Endothelial cell of umbilical vein (primary cell): ENCODE results near the gene MAPK4. TPM values are rescaled to one million over a fixed set of nuclear protein-coding genes. Genes with fewer than 3 reads are reported as not detected.

Experiments
- BruUV-seq: library from RNA; stranded (reverse); fragments of 400-500 nt; replicated peaks from 2 replicates; lab custom pipeline; 2021; lab: Mats Ljungman, UMichigan
- CTCF ChIA-PET: fragments of 300-600, 350-600 bp; sonication (Branson Sonifier 250); formaldehyde crosslinking; loops from one replicate; lab custom pipeline; 2021; ENCODE audit warnings: antibody characterized with exemption, inconsistent platforms; lab: Charles Lee
- POLR2A ChIA-PET: fragments of 300-600, 350-600 bp; sonication (Branson Sonifier 250); formaldehyde crosslinking; loops from one replicate; lab custom pipeline; 2021; ENCODE audit warnings: antibody characterized with exemption, inconsistent platforms; lab: Charles Lee
- DNase-seq: peaks from one replicate; pipeline ENCODE4 v3.0.0-alpha.2; 2011; ENCODE audit warnings: low read depth, low spot score
- FAIRE-seq: peaks from 2 replicates; lab custom pipeline; 2011; peaks lifted over from hg19 to GRCh38; lab: Jason Lieb, UNC
- H2AFZ ChIP-seq: 2 replicates; pipeline ENCODE4 v1.6.0; 2012; ENCODE audit warnings: low read depth, low read length, control low read depth, inconsistent platforms
- H3K27ac ChIP-seq: 2 replicates; pipeline ENCODE4 v1.5.1; 2011; ENCODE audit warnings: low read depth, mild to moderate bottlenecking, control low read depth, low read length, moderate library complexity; ENCODE audit not compliant: insufficient read depth
- H3K27me3 ChIP-seq, 2 experiments: 2 replicates each; pipeline versions ENCODE4 v1.6.0 to v1.6.1; 2011; ENCODE audit warnings: low read length in 2 of 2, mixed read lengths in 1 of 2; ENCODE audit not compliant: control insufficient read depth in 2 of 2, insufficient read depth in 2 of 2
- H3K36me3 ChIP-seq, 2 experiments: 2 replicates in 1 of 2; 3 replicates in 1 of 2; pipeline ENCODE4 v1.5.1; 2011; ENCODE audit warnings: low read length in 2 of 2, mild to moderate bottlenecking in 1 of 2, moderate library complexity in 1 of 2; ENCODE audit not compliant: control insufficient read depth in 2 of 2, insufficient read depth in 2 of 2; ENCODE audit errors: extremely low read depth in 1 of 2
- H3K4me1 ChIP-seq: 3 replicates; pipeline ENCODE4 v1.5.1; 2011; ENCODE audit warnings: mild to moderate bottlenecking, low read length; ENCODE audit not compliant: control insufficient read depth, insufficient read depth; ENCODE audit errors: extremely low read depth
- H3K4me2 ChIP-seq: 2 replicates; pipeline ENCODE4 v1.6.1; 2011; ENCODE audit warnings: low read length, control low read depth, mixed read lengths; ENCODE audit not compliant: insufficient read depth
- H3K4me3 ChIP-seq, 3 experiments: fragments of 200-600 bp in 1 of 3; sonication (generic), shearing (Covaris generic) in 1 of 3; replicated peaks in 1 of 3; 2 replicates each; pipeline ENCODE4 v1.5.1; 2011 to 2016; ENCODE audit warnings: control low read depth in 3 of 3, low read length in 3 of 3, mild to moderate bottlenecking in 2 of 3, inconsistent platforms in 1 of 3, low read depth in 1 of 3, moderate library complexity in 1 of 3; ENCODE audit not compliant: insufficient read depth in 1 of 3
- H3K79me2 ChIP-seq: 2 replicates; pipeline ENCODE4 v1.6.0; 2012; ENCODE audit warnings: low read length, inconsistent platforms; ENCODE audit not compliant: control insufficient read depth, insufficient read depth
- H3K9ac ChIP-seq: replicated peaks from 2 replicates; pipeline ENCODE3; 2011; ENCODE audit warnings: low read length, control low read depth; ENCODE audit not compliant: insufficient read depth; ENCODE audit errors: extremely low read depth
- H3K9me1 ChIP-seq: replicated peaks from 3 replicates; pipeline ENCODE4 v1.6.0; 2011; ENCODE audit warnings: mild to moderate bottlenecking, low read length; ENCODE audit not compliant: control insufficient read depth, insufficient read depth; ENCODE audit errors: extremely low read depth
- H3K9me3 ChIP-seq: replicated peaks from 2 replicates; pipeline ENCODE4 v1.5.1; 2012; ENCODE audit warnings: low read length, inconsistent platforms; ENCODE audit not compliant: control insufficient read depth, insufficient read depth
- H4K20me1 ChIP-seq: replicated peaks from 2 replicates; pipeline ENCODE3; 2011; ENCODE audit warnings: mild to moderate bottlenecking, low read length; ENCODE audit not compliant: control insufficient read depth, insufficient read depth; ENCODE audit errors: extremely low read depth
- CTCF ChIP-seq, 2 donors: IDR thresholded peaks; 1 replicate in 1 of 2; 2 replicates in 1 of 2; pipeline ENCODE4 v1.5.1; 2011; ENCODE audit warnings: low read length in 2 of 2, mild to moderate bottlenecking in 2 of 2, moderate library complexity in 2 of 2, control low read depth in 1 of 2, inconsistent platforms in 1 of 2, low read depth in 1 of 2; ENCODE audit not compliant: insufficient read depth in 1 of 2; ENCODE audit errors: extremely low read depth in 1 of 2
- EZH2 ChIP-seq: IDR thresholded peaks from 2 replicates; pipeline ENCODE4 v1.6.1; 2012; ENCODE audit warnings: borderline replicate concordance, low read depth, mild to moderate bottlenecking, moderate library complexity, low read length, inconsistent platforms; ENCODE audit not compliant: severe bottlenecking
- JUN ChIP-seq: IDR thresholded peaks from 2 replicates; pipeline ENCODE4 v1.6.1; 2011; ENCODE audit warnings: borderline replicate concordance, low read depth; ENCODE audit not compliant: insufficient read length, insufficient read depth
- MYC ChIP-seq: IDR thresholded peaks from one replicate; pipeline ENCODE4 v1.6.1; 2011; ENCODE audit warnings: mild to moderate bottlenecking, low read depth, low read length
- dilution Hi-C: fragments of 300-500 bp; cut with MboI; formaldehyde crosslinking; loops from one replicate; pipeline ENCODE4 v1.15.0; 2019; ENCODE audit warnings: low sequenced_read_pairs; ENCODE audit not compliant: extremely low pct_ligation_motif_present
- intact Hi-C: fragments of 100-400 bp; cut with micrococcal nuclease; formaldehyde crosslinking; loops from one replicate; pipeline ENCODE4 v1.10.0; 2022
- polyA plus RNA-seq, 4 experiments: library from polyadenylated mRNA; depleted of rRNA in 3 of 4; stranded (reverse) in 3 of 4; unstranded in 1 of 4; fragments of >200 nt; gene quantifications; 2 replicates each; pipeline versions ENCODE4 v1.2.1 to v1.2.3, GENCODE V29; 2011 to 2012; ENCODE audit warnings: missing spikeins in 1 of 4
- total RNA-seq: library from RNA; stranded (reverse); gene quantifications from 2 replicates; pipeline ENCODE4 v1.2.3, GENCODE V29; 2021

The MAPK4 gene
- total and polyA plus RNA-seq, 2 donors (not counting 3 experiments of a cell fraction or from before 2014, with no cell fraction given), result not detected

- TF ChIP-seq MYC (no peak), CTCF (IDR thresholded peaks at IDR 0.05; ENCODE audit: extremely low read depth in 1 of 2, insufficient read depth in 1 of 2, low read depth in 1 of 2, low read length in 2 of 2) (no peak), EZH2 (no peak), JUN (no peak)
- Histone ChIP-seq H4K20me1 (no peaks in the 10 kb centered on the region), H3K9me1 (no peaks in the 10 kb centered on the region), H3K27ac (no peak overlapping the region), H3K36me3 (no peaks in the 10 kb centered on the region), H3K4me2 (no peak overlapping the region), H2AFZ (no peak overlapping the region), H3K4me1 (no peaks in the 10 kb centered on the region), H3K9me3 (no peaks in the 10 kb centered on the region), H3K9ac (no peak overlapping the region), H3K4me3 (no peak overlapping the region), H3K27me3 (no peaks in the 10 kb centered on the region), H3K79me2 (no peaks in the 10 kb centered on the region)
- ChIA-PET POLR2A (no interaction called here), CTCF (no interaction called here)
- DNase-seq, result no peak
- dilution Hi-C loops, result no loop called here
- no TSS peak for BruUV-seq
- intact Hi-C loops, result no loop called here
- FAIRE-seq, result no peak
Observed at GRCh38 chr18:50753311-50753710, 193.4 kb downstream of the MAPK4 start.

GRCh38 chr18:50754297-50754696, 194.4 kb downstream of the MAPK4 start:
- Histone ChIP-seq H2AFZ (no peak overlapping the region), H3K4me1 (no peaks in the 10 kb centered on the region), H4K20me1 (no peaks in the 10 kb centered on the region), H3K9ac (no peak overlapping the region), H3K9me3 (no peaks in the 10 kb centered on the region), H3K4me3 (no peak overlapping the region), H3K4me2 (no peak overlapping the region), H3K36me3 (no peaks in the 10 kb centered on the region), H3K27me3 (no peaks in the 10 kb centered on the region), H3K27ac (no peak overlapping the region), H3K79me2 (no peaks in the 10 kb centered on the region), H3K9me1 (no peaks in the 10 kb centered on the region)
- FAIRE-seq (no peak), DNase-seq (no peak)
- intact Hi-C loops, result no loop called here
- dilution Hi-C loops, result no loop called here
- POLR2A ChIA-PET, result no interaction called here
- CTCF ChIA-PET, result no interaction called here
- BruUV-seq, result no TSS peak
- TF ChIP-seq CTCF (IDR thresholded peaks at IDR 0.05; ENCODE audit: extremely low read depth in 1 of 2, insufficient read depth in 1 of 2, low read depth in 1 of 2, low read length in 2 of 2), result no peak
